Measurements from ENCODE around the gene COL12A1.
A peak's percentile ranks its signal among the peaks of the same experiment; 100 is the strongest.

COL12A1 gene

DNA sequence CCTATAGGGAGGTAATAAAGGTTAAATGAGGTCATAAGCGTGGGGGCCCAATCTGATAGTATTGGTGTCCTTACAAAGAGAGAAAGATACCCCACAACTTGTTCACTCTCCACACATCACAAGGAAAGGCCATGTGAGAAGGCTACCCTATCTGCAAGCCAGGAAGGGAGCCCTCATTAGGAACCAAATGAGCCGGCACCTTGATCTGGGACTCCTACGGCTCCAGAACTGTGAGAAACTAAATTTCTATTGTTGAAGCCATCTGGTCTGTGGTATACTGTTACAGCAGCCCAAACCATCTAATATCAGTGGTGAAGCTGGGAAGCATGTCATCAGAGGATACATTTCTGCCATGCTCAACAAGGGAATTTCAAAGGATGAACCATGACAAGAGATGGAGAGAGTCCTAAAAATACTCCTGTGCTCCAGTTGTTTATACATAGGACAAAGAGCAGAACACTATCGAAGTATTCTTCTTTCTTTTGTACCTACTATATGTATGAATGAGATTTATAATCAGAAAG lies 27.3 kb upstream of the COL12A1 start:
- no peak for DNase-seq (ENCODE audit: low read depth in 1 of 2, low spot score in 1 of 2)
- H3K27ac ChIP-seq (replicated peaks): no peak overlapping the region
- H3K4me3 ChIP-seq (replicated peaks; ENCODE audit: insufficient read depth, low read length): no peak overlapping the region
- TF ChIP-seq SPI1 (IDR thresholded peaks at IDR 0.05; ENCODE audit: borderline replicate concordance, low read depth) (no peak), POLR2AphosphoS5 (IDR thresholded peaks at IDR 0.05; ENCODE audit: low read depth) (no peak), GABPA (IDR thresholded peaks at IDR 0.05; ENCODE audit: low read depth) (no peak), REST (IDR thresholded peaks at IDR 0.05; ENCODE audit: insufficient replicate concordance, low read depth) (no peak)
- TF ChIP-seq, protein P1, sequence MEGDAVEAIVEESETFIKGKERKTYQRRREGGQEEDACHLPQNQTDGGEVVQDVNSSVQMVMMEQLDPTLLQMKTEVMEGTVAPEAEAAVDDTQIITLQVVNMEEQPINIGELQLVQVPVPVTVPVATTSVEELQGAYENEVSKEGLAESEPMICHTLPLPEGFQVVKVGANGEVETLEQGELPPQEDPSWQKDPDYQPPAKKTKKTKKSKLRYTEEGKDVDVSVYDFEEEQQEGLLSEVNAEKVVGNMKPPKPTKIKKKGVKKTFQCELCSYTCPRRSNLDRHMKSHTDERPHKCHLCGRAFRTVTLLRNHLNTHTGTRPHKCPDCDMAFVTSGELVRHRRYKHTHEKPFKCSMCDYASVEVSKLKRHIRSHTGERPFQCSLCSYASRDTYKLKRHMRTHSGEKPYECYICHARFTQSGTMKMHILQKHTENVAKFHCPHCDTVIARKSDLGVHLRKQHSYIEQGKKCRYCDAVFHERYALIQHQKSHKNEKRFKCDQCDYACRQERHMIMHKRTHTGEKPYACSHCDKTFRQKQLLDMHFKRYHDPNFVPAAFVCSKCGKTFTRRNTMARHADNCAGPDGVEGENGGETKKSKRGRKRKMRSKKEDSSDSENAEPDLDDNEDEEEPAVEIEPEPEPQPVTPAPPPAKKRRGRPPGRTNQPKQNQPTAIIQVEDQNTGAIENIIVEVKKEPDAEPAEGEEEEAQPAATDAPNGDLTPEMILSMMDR (IDR thresholded peaks at IDR 0.05; ENCODE audit: insufficient read depth, low read length): no peak
- no peaks in the 10 kb centered on the region for H3K27me3 ChIP-seq (ENCODE audit: insufficient read depth, poor library complexity, severe bottlenecking)

DNA sequence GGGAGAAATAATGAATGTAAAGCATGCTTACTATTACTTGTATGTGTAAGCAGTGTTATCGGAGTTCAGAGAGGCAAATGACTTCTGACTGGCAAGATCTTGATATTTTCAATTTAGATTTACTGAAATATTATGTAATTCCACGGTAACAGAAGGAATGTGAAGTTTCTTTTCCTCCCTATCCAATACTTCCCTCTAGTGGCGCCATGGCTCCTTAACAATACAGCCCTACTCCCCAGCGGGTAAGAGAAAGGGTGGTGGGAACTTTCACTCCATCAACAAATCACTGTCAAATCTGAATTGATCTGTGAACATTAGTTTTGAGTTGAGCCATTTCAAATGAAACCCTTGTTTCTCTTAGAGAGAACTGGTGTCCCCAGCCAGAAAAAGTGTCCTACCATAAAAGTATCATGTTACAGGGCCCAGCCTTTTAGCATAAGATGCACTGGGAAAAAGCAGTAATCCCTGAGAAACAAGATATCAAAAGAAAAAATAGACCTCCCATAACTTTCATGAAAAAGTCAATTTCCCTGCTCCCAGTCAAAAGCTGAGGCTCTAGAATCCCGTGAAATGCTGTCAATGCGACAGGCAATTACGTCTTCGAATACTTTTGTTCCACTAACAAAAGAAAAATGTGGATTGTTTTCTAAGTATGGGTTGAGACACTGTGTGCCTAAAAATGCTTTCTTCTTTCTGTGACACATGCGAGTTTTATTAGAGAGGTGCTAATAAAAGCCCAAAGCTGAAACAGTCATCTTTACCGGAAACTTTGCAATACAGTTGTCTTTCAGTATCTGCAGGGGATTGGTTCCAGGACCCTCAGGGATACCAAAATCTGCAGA lies 24.9 kb upstream of the COL12A1 start:
- Histone ChIP-seq H3K4me3 (replicated peaks; ENCODE audit: insufficient read depth, low read length) (no peak overlapping the region), H3K27me3 (ENCODE audit: insufficient read depth, poor library complexity, severe bottlenecking) (no peaks in the 10 kb centered on the region), H3K27ac (replicated peaks) (no peak overlapping the region)
- DNase-seq (ENCODE audit: low read depth in 1 of 2, low spot score in 1 of 2): no peak
- TF ChIP-seq, protein P1 (IDR thresholded peaks at IDR 0.05; ENCODE audit: insufficient read depth, low read length): peak; percentile 27
- no peak for TF ChIP-seq REST (IDR thresholded peaks at IDR 0.05; ENCODE audit: insufficient replicate concordance, low read depth)

- Histone ChIP-seq H3K27me3 (ENCODE audit: insufficient read depth, poor library complexity, severe bottlenecking) (peaks cover 2% of the 10 kb centered on the region), H3K4me3 (replicated peaks; ENCODE audit: insufficient read depth, low read length) (no peak overlapping the region), H3K27ac (replicated peaks) (no peak overlapping the region)
- DNase-seq (ENCODE audit: low read depth in 1 of 2, low spot score in 1 of 2): no peak
- no peak for TF ChIP-seq GABPA (IDR thresholded peaks at IDR 0.05; ENCODE audit: low read depth)
- no peak for TF ChIP-seq POLR2AphosphoS5 (IDR thresholded peaks at IDR 0.05; ENCODE audit: low read depth)
- TF ChIP-seq REST (IDR thresholded peaks at IDR 0.05; ENCODE audit: insufficient replicate concordance, low read depth): no peak
- TF ChIP-seq, protein P1 (IDR thresholded peaks at IDR 0.05; ENCODE audit: insufficient read depth, low read length): no peak
- no peak for TF ChIP-seq SPI1 (IDR thresholded peaks at IDR 0.05; ENCODE audit: borderline replicate concordance, low read depth)
Observed at GRCh38 chr6:75224303-75224926, 18.6 kb upstream of the COL12A1 start.

Measured in HL-60 (cell line).